Panc1 (cell line): ENCODE measurements around the gene SV2C. TPM values are rescaled to one million over a fixed set of nuclear protein-coding genes. Genes with fewer than 3 reads are reported as not detected.

Source experiments
- ATAC-seq: fragments of 200-7000 bp; cut with Tn5 transposase; 2 replicates; pipeline ENCODE4 v1.9.1; 2020; ENCODE audit warnings: mild to moderate bottlenecking, moderate library complexity
- BruUV-seq: library from RNA; stranded (reverse); fragments of 400-500 nt; replicated peaks from 2 replicates; lab custom pipeline; 2021; lab: Mats Ljungman, UMichigan
- CTCF ChIA-PET: fragments of 300-600 bp; sonication (Branson Sonifier 250); formaldehyde crosslinking; loops from one replicate; lab custom pipeline; 2022; ENCODE audit warnings: antibody characterized with exemption; lab: Charles Lee
- POLR2A ChIA-PET: fragments of 300-600 bp; sonication (Branson Sonifier 250); formaldehyde crosslinking; loops from one replicate; lab custom pipeline; 2022; ENCODE audit warnings: antibody characterized with exemption; lab: Charles Lee
- DNase-seq: peaks from one replicate; pipeline ENCODE4 v3.0.0-alpha.2; 2010; ENCODE audit warnings: low read depth, low spot score
- H3K27ac ChIP-seq: 2 replicates; pipeline ENCODE4 v1.5.1; 2011; ENCODE audit warnings: mild to moderate bottlenecking, low read length, inconsistent platforms
- H3K27me3 ChIP-seq: fragments of 200-500 bp; sonication (Bioruptor generic); 2 replicates; pipeline ENCODE4 v1.6.0; 2014; ENCODE audit warnings: low read length, inconsistent platforms; ENCODE audit not compliant: control insufficient read depth, insufficient read depth
- H3K36me3 ChIP-seq: fragments of 200-500 bp; sonication (Bioruptor generic); 2 replicates; pipeline ENCODE4 v1.5.1; 2014; ENCODE audit warnings: inconsistent platforms, mild to moderate bottlenecking, low read length, moderate library complexity; ENCODE audit not compliant: control insufficient read depth, insufficient read depth
- H3K4me1 ChIP-seq: 2 replicates; pipeline ENCODE4 v1.5.1; 2011; ENCODE audit warnings: inconsistent platforms, mild to moderate bottlenecking, low read length, moderate library complexity; ENCODE audit not compliant: control insufficient read depth, insufficient read depth
- H3K4me3 ChIP-seq, 2 experiments: 2 replicates each; pipeline ENCODE4 v1.5.1; 2011 to 2012; ENCODE audit warnings: low read depth in 2 of 2, low read length in 2 of 2, mild to moderate bottlenecking in 2 of 2, inconsistent platforms in 1 of 2, moderate library complexity in 1 of 2
- H3K9me3 ChIP-seq: fragments of 200-500 bp; sonication (Bioruptor generic); 2 replicates; pipeline ENCODE4 v1.5.1; 2014; ENCODE audit warnings: low read depth, mild to moderate bottlenecking, inconsistent platforms, low read length, moderate library complexity; ENCODE audit not compliant: control insufficient read depth, insufficient read depth
- CTCF ChIP-seq: fragments of 450-650 bp; IDR thresholded peaks from 2 replicates; pipeline ENCODE4 v1.5.1; 2017; ENCODE audit warnings: mild to moderate bottlenecking
- POLR2AphosphoS5 ChIP-seq: IDR thresholded peaks from 2 replicates; pipeline ENCODE4 v1.6.1; 2012; ENCODE audit warnings: mild to moderate bottlenecking, low read depth, low read length, moderate library complexity
- REST ChIP-seq, 2 experiments: IDR thresholded peaks; 2 replicates each; pipeline ENCODE4 v1.6.1; 2011 to 2012; ENCODE audit warnings: low read depth in 2 of 2, control low read depth in 1 of 2, low read length in 1 of 2, mild to moderate bottlenecking in 1 of 2, moderate library complexity in 1 of 2; ENCODE audit not compliant: insufficient read depth in 1 of 2
- SIN3A ChIP-seq: IDR thresholded peaks from 2 replicates; pipeline ENCODE4 v1.6.1; 2012; ENCODE audit warnings: low read depth, mild to moderate bottlenecking, low read length, moderate library complexity, borderline replicate concordance; ENCODE audit not compliant: insufficient read depth
- TCF7L2 ChIP-seq: IDR thresholded peaks from 2 replicates; pipeline ENCODE4 v1.6.1; 2011; ENCODE audit warnings: mild to moderate bottlenecking, low read depth, low read length, inconsistent platforms
- in situ Hi-C: cut with HindIII; loops from 2 replicates; pipeline ENCODE4 v1.10.0; 2016; ENCODE audit warnings: low sequenced_read_pairs, low pct_unique_long_range_greater_than_20kb
- intact Hi-C: fragments of 100-400 bp; cut with micrococcal nuclease; formaldehyde crosslinking; loops from one replicate; pipeline ENCODE4 v1.10.0; 2022; ENCODE audit not compliant: unreplicated experiment
- total RNA-seq: library from RNA; stranded (reverse); gene quantifications from one replicate; pipeline ENCODE4 v1.2.1, GENCODE V29; 2021; ENCODE audit not compliant: unreplicated experiment

Gene SV2C
- total RNA-seq, 1 experiment from 2014 or later = not detected

GRCh38 chr5:76271836-76272235, 188.7 kb downstream of the SV2C start:
- no TSS peak for BruUV-seq
- CTCF ChIA-PET = no interaction called here
- intact Hi-C loops = no loop called here
- no peak for TF ChIP-seq REST (IDR thresholded peaks at IDR 0.05; ENCODE audit: insufficient read depth in 1 of 2, low read depth in 2 of 2, low read length in 1 of 2)
- no peak for TF ChIP-seq CTCF
- no peak for TF ChIP-seq POLR2AphosphoS5
- no peak for TF ChIP-seq SIN3A
- TF ChIP-seq TCF7L2 = no peak
- no peaks in the 10 kb centered on the region for H3K9me3 ChIP-seq
- no peaks in the 10 kb centered on the region for H3K4me1 ChIP-seq
- POLR2A ChIA-PET = no interaction called here
- in situ Hi-C loops = no loop called here
- no peak overlapping the region for H3K4me3 ChIP-seq
- ATAC-seq = no peak
- DNase-seq = no peak
- H3K27ac ChIP-seq = no peak overlapping the region
- no peaks in the 10 kb centered on the region for H3K36me3 ChIP-seq
- H3K27me3 ChIP-seq = peaks cover 12% of the 10 kb centered on the region

GRCh38 chr5:76273206-76273885, 190.2 kb downstream of the SV2C start:
- H3K4me3 ChIP-seq = no peak overlapping the region
- no peaks in the 10 kb centered on the region for H3K4me1 ChIP-seq
- in situ Hi-C loops (no loop called here), intact Hi-C loops (no loop called here)
- H3K27me3 ChIP-seq = peaks cover 6% of the 10 kb centered on the region
- TF ChIP-seq CTCF = no peak
- H3K9me3 ChIP-seq = no peaks in the 10 kb centered on the region
- H3K36me3 ChIP-seq = no peaks in the 10 kb centered on the region
- DNase-seq (no peak), ATAC-seq (no peak)
- ChIA-PET POLR2A (no interaction called here), CTCF (no interaction called here)
- no peak overlapping the region for H3K27ac ChIP-seq
- BruUV-seq = no TSS peak
